GM18861 (cell line): ENCODE data around the gene CCL25.

Experiments used
- ATAC-seq: cut with Tn5 transposase; IDR thresholded peaks from one replicate; pipeline ENCODE4 v1.9.1; 2021; ENCODE audit not compliant: unreplicated experiment

CCL25 gene

DNA sequence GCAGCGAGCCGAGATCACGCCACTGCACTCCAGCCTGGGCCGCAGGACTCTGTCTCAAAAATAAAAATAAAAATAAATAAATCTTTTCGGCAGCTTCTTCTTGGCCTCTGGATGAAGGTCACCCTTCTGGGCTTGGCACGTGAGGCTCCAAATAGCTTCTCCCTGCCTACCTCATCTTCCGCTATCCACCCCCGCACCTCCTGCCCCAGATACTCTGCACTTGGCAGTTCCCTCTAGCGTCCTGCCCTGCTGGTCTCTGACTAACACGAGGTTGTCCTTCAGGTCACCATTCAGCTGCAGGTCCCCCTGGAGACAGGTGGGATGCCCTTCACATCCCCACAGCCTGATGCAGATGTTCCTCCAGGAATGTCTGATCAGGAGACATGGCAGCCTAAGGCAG lies 8.5 kb upstream of the CCL25 start:
- no peak for ATAC-seq

DNA sequence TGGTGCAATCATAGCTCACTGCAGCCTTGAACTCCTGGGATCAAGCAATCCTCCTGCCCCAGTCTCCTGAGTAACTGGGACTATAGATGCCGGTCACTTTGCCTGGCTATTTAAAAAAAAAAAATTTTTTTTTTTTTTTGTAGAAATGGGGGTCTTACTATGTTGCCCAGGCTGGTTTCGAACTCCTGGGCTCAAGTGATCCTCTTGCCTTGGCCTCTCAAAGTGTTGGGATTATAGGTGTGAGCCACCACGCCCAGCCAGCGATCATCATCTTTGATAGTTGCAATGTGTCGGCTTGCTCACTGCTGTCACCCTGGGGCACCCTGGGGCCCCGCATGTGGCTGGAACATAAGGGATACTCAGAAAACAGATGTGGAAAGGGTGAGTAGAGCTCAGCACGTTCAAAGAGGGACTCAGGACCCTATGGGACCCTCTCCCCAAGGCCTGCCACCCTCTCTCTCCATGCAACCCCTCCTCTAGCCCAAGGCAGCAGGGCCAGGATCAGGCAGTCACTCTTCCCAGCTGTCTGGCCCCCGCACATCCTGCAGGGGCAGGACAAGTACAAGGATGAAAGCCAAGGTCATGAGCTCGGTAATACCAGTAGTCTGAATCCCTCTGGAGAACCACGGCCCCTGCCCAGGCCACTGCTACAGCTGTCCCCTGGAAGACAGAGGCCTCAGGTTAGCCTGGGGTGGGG lies 6.5 kb upstream of the CCL25 start:
- no peak for ATAC-seq

DNA sequence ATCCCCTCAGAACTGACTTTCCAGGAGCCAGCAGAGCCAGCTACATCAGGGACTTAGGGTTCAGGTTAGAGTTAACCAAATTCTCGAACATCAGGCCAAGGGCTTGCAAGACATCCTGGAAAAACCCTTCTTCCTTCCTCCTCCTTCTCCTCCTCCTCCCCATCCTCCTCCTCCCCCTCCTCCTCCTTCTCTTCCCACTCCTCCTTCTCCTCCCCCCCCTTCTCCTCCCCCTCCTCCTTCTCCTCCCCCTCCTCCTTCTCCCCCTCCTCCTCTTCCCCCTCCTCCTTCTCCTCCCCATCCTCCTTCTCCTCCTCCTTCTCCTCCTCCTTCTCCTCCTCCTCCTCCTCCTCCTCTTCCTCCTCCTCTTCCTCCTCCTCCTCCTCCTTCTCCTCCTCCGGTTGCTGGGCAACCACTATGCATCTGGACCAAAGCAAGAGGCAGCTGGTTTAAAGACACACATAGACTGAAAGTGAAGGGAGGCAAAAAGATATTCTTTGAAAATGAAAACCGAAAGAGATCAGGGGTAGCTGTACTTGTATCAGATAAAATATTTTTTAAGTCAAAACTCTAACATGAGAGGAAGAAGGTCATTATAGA lies 5.9 kb upstream of the CCL25 start:
- ATAC-seq: no peak

GRCh38 chr19:8050274-8051096 lies 2.1 kb upstream of the CCL25 start:
- ATAC-seq: peak; percentile 62

GRCh38 chr19:8054169-8054568 lies 1.6 kb downstream of the CCL25 start:
- ATAC-seq: no peak

- ATAC-seq: no peak
Measured at GRCh38 chr19:8056533-8056932, 4.0 kb downstream of the CCL25 start.

DNA sequence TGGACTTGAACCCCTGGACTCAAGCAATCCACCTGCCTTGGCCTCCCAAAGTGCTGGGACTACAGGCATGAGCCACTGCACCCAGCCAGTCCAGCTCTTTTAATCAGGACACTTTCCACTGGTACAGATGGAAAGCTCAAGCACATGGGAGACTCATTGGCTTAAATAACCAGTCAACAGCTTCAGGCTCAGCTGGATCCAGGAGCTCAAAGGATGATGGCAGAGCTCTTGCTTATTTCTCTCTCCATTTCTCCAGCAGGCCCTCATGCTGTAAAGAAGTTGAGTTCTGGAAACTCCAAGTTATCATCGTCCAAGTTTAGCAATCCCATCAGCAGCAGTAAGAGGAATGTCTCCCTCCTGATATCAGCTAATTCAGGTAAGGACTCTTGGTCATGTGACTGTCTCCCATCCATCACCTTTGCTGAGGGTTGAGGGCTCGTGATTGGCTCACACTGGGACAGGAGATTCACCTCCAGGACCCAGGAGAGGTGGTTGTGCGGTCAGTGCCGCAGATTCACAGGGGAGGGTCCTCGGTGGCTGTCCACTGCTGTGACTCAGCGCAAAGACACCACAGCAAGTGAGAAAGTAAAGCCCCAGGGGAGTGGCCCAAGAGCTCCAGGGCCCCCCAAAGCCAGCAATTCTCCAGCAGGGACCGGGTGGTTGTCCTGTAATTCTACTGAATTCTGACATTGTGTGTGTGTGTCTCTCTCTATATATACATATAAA lies 5.1 kb downstream of the CCL25 start:
- ATAC-seq: no peak

DNA sequence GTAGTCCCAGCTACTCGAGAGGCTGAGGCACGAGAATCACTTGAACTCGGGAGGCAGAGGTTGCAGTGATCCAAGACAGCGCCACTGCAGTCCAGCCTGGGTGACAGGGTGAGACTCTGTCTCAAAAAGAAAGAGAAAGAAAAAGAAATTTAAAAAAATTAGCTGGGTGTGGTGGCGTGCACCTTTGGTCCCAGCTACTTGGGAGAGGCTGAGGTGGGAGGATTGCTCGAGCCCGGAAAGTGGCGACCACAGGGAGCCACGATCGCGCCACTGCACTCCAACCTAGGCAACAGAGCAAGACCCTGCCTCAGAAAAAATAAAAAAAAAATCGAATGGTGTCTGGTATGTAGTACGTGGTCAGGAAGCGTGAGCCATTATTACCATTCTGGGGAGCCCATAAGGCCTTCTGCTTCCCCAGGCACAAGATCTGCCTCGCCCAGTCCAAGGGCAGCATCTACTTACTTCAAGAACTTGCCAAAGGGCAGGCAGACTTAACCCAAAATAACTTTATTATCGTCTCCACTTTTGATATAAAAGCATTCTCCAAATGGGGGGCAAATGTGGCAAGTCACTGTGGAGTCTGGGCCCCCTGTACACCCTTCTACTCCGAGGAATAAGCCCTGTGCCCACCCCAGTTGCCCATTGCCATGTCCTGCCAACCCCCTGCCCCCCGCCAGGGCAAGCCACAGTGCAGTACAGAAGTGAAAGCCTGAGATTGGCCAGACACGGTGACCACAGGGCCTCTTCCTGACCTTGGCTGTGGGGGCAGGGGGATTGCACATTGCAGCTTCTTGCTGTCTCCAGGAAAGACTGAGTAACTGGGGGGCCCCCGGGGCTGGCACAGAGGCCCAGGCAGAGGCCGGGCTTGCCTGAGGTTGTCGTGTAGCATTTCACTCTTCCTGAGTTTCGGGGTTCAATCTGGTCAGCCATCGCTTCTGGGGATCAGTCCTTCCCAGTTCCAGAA lies 12.6 kb downstream of the CCL25 start:
- no peak for ATAC-seq

GRCh38 chr19:8065875-8066261 lies 13.3 kb downstream of the CCL25 start:
- ATAC-seq: no peak

DNA sequence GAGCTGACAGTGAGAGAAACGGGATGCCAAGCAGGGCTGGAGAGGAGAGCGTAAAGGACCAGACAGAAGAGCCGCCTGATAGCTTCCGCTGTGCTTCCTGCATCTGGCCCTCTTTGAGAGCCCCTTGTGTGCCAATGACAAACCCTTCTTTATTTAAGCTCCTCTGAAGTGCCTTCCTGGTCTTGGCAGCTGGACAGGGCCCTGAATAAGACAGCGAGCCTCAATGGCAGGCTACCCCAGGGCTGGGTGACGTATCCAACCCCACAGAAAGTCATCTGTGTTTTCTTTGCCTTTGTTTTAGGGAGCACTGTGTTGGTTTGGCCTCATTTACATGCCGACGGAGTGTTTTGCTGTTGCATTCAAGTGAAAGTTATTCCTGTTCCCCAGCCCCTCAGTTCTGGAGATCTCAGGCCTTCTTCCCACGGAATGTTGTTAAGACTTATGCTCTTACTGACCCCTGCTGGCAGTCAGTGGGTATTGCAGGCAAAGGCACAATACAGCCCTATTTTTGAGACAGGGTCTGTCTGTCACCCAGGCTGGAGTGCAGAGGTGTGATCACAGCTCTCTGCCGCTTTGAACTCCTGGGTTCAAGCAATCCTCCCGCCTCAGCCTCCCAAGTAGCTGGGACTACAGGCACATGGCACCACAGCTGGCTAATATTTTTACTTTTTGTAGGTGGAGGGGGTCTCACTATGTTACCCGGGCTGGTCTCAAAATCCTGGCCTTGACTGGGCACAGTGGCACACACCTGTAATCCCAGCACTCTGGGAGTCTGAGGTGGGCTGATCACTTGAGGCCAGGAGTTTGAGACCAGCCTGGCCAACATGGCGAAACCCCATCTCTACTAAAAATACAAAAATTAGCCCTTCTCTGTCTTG lies 16.8 kb downstream of the CCL25 start:
- no peak for ATAC-seq

DNA sequence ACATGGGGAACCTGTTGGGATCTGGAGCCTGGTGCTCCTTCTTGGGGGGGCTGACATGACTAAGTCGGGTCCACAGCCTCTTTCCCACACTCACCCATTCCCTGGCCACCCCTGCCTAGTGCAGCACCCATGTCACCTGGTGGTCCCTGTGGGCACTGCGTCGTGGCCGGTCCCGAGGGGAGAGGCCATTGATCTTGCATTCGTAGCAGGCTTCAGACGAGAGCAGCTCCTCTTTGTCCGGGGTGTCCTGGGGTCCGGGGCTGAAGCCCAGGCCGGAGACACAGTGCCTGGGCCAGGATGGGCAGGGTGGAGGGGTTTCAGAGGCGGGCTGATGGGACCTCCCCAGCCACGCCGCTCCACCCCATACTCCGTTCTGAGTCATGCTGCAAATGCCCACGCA lies 19.4 kb downstream of the CCL25 start:
- no peak for ATAC-seq

- ATAC-seq: no peak
Measured at GRCh38 chr19:8074501-8074900, 21.9 kb downstream of the CCL25 start.

- no peak for ATAC-seq
Measured at GRCh38 chr19:8075158-8076074, 22.9 kb downstream of the CCL25 start.

GRCh38 chr19:8079988-8080387 lies 27.4 kb downstream of the CCL25 start:
- no peak for ATAC-seq

DNA sequence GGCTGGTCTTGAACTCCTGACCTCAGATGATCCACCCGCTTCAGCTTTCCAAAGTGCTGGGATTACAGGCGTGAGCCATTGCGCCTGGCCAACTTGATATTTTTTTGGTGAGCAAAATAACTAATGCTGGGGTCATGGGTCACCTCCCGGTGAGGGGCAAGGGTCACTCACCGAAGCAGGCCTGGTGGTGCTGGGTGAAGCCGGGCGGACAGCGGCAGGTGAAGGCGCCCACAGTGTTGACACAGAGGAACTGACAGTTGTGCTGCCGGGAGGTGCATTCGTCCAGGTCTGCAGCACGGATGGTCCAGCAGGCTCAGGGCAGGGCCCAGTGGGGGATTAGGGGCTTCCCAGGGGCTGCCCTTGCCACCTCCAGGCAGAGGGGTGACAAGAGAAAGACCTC lies 28.3 kb downstream of the CCL25 start:
- no peak for ATAC-seq

DNA sequence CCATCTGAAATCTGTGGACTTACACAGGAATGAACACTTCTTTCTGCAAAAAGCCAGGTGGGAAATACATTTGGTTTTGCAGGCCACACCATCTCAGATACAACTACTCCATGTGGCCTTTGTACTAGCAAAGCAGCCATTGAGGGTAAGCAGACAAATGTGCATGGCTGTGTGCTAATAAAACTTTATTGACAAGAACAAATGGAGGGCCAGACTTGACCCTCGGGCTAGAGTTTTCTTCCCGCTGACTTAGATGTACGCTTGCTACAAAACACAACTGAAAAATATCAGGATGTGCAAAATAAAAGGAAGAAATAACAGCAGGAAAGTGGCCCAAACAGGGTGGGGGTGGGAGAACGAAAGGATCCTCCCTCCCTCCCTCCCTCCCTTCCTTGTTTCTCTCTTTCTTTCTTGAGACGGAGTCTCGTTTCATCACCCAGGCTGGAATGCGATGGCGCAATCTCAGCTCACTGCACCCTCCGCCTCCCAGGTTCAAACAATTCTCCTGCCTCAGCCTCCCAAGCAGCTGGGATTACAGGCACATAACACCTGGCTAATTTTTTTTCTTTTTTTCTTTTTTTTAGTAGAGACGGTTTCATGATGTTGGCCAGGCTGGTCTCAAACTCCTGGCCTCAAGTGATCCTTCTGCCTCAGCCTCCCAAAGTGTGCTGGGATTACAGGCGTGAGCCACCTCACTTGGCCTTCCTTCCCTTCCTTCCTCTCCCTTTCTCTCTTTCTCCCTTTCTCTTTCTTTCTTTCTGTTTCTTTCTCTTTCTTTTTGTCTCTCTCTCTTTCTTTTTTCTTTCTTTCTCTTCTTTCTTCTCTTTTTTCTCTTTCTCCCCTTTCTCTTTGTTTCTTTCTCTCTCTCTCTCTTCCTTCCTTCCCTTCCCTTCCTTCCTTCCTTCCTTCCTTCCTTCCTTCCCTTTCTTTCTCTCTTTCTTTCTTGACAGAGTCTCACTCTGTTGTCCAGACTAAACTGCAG lies 29.3 kb downstream of the CCL25 start:
- ATAC-seq: no peak

GRCh38 chr19:8083141-8083540 lies 30.6 kb downstream of the CCL25 start:
- ATAC-seq: no peak
